Left forelimb (tissue), 1 donor: ENCODE results near the gene SELL.
"Not testable (repeated sequence)": the region's sequence is repeated elsewhere in the genome, so short reads cannot be mapped to it uniquely, and the experiment has no call there.

Experiments
- DNase-seq: peaks from one replicate; pipeline ENCODE4 v3.0.0-alpha.2; 2018; ENCODE audit warnings: low spot score

SELL gene

GRCh38 chr1:169704797-169705196, 6.6 kb downstream of the SELL start:
- no peak for DNase-seq

GRCh38 chr1:169701261-169702005, 10.0 kb downstream of the SELL start:
- DNase-seq, result no peak

- DNase-seq, result no peak
Observed at GRCh38 chr1:169699707-169700106, 11.7 kb downstream of the SELL start.

- no peak for DNase-seq
Observed at GRCh38 chr1:169698976-169699375, 12.4 kb downstream of the SELL start.

- DNase-seq, result no peak
Observed at GRCh38 chr1:169697755-169698154, 13.7 kb downstream of the SELL start.

GRCh38 chr1:169696273-169697100, 14.9 kb downstream of the SELL start:
- no peak for DNase-seq

- no peak for DNase-seq
Observed at GRCh38 chr1:169694304-169695075, 16.9 kb downstream of the SELL start.

GRCh38 chr1:169692756-169693460, 18.5 kb downstream of the SELL start:
- DNase-seq, result no peak

GRCh38 chr1:169690489-169690888, 20.9 kb downstream of the SELL start:
- DNase-seq, result no peak

GRCh38 chr1:169689395-169689794, 22.0 kb downstream of the SELL start:
- no peak for DNase-seq

- not testable (repeated sequence) for DNase-seq
Observed at GRCh38 chr1:169688377-169688776, 23.0 kb downstream of the SELL start.

GRCh38 chr1:169683661-169684060, 27.8 kb downstream of the SELL start:
- DNase-seq, result no peak

- not testable (repeated sequence) for DNase-seq
Observed at GRCh38 chr1:169683168-169683567, 28.3 kb downstream of the SELL start.

GRCh38 chr1:169682071-169682470, 29.3 kb downstream of the SELL start:
- DNase-seq, result no peak

- no peak for DNase-seq
Observed at GRCh38 chr1:169681140-169681539, 30.3 kb downstream of the SELL start.

GRCh38 chr1:169680377-169681019, 30.9 kb downstream of the SELL start:
- no peak for DNase-seq

GRCh38 chr1:169679692-169680091, 31.7 kb downstream of the SELL start:
- DNase-seq, result no peak

GRCh38 chr1:169676001-169676400, 35.4 kb downstream of the SELL start:
- no peak for DNase-seq

GRCh38 chr1:169670836-169671235, 40.6 kb downstream of the SELL start:
- DNase-seq, result no peak

GRCh38 chr1:169670244-169670643, 41.2 kb downstream of the SELL start:
- not testable (repeated sequence) for DNase-seq
